Liver (tissue), 9 donors: Measurements from ENCODE around the gene NTHL1. TPM values are rescaled to one million over a fixed set of nuclear protein-coding genes. Genes with fewer than 3 reads are reported as not detected.

Source experiments
- DNase-seq: peaks from one replicate; pipeline ENCODE4 v3.0.0-alpha.2; 2017; ENCODE audit warnings: low spot score
- H3K27ac ChIP-seq, 2 donors: one replicate each; pipeline ENCODE4 v1.7.0; 2013; ENCODE audit warnings: inconsistent platforms in 2 of 2, low read length in 2 of 2, control low read depth in 1 of 2, low read depth in 1 of 2, mild to moderate bottlenecking in 1 of 2
- H3K27me3 ChIP-seq, 4 donors: one replicate each; pipeline versions ENCODE4 v1.6.1 to v1.7.0; 2013; ENCODE audit warnings: low read length in 3 of 4, inconsistent platforms in 1 of 4, mild to moderate bottlenecking in 1 of 4, moderate library complexity in 1 of 4; ENCODE audit not compliant: control insufficient read depth in 4 of 4, insufficient read depth in 4 of 4
- H3K36me3 ChIP-seq, 4 donors: one replicate each; pipeline versions ENCODE4 v1.6.1 to v1.7.0; 2013; ENCODE audit warnings: low read length in 3 of 4, mild to moderate bottlenecking in 3 of 4, low read depth in 1 of 4, moderate library complexity in 1 of 4; ENCODE audit not compliant: control insufficient read depth in 4 of 4, insufficient read depth in 3 of 4
- H3K4me1 ChIP-seq, 4 donors: one replicate each; pipeline versions ENCODE4 v1.6.1 to v1.7.0; 2013; ENCODE audit warnings: low read length in 3 of 4, mild to moderate bottlenecking in 3 of 4, moderate library complexity in 1 of 4; ENCODE audit not compliant: control insufficient read depth in 4 of 4, insufficient read depth in 4 of 4
- H3K4me3 ChIP-seq, 3 donors: one replicate each; pipeline versions ENCODE4 v1.6.1 to v1.7.0; 2013; ENCODE audit warnings: low read length in 3 of 3, control low read depth in 1 of 3, low read depth in 1 of 3, mild to moderate bottlenecking in 1 of 3
- H3K9ac ChIP-seq, 2 donors: one replicate each; pipeline ENCODE4 v1.7.0; 2013; ENCODE audit warnings: low read length in 2 of 2, mild to moderate bottlenecking in 2 of 2, moderate library complexity in 2 of 2, control low read depth in 1 of 2, low read depth in 1 of 2
- H3K9me3 ChIP-seq, 4 donors: one replicate each; pipeline versions ENCODE4 v1.6.1 to v1.7.0; 2013; ENCODE audit warnings: low read length in 3 of 4; ENCODE audit not compliant: control insufficient read depth in 4 of 4
- CTCF ChIP-seq: fragments of 150-350 bp; IDR thresholded peaks from 2 replicates; pipeline ENCODE4 v1.5.1; 2017; ENCODE audit warnings: improper control_type of control experiment, low read depth, low read length; ENCODE audit not compliant: missing input control
- FOXA1 ChIP-seq: IDR thresholded peaks from 2 replicates; pipeline ENCODE4 v1.6.1; 2016; ENCODE audit warnings: antibody characterized with exemption
- FOXA2 ChIP-seq: IDR thresholded peaks from 2 replicates; pipeline ENCODE4 v1.6.1; 2016; ENCODE audit warnings: antibody characterized with exemption
- GABPA ChIP-seq, 2 donors: IDR thresholded peaks in 1 of 2; conservative IDR thresholded peaks in 1 of 2; 2 replicates each; pipeline ENCODE4 v1.6.1; 2016; ENCODE audit warnings: antibody characterized with exemption in 2 of 2, mild to moderate bottlenecking in 1 of 2, moderate library complexity in 1 of 2
- HNF4A ChIP-seq, 2 donors: conservative IDR thresholded peaks; 2 replicates each; pipeline ENCODE4 v1.6.1; 2016; ENCODE audit warnings: antibody characterized with exemption in 2 of 2, mild to moderate bottlenecking in 2 of 2
- HNF4G ChIP-seq: IDR thresholded peaks from 2 replicates; pipeline ENCODE4 v1.6.1; 2016; ENCODE audit warnings: antibody characterized with exemption
- JUND ChIP-seq, 2 donors: IDR thresholded peaks; 2 replicates each; pipeline ENCODE4 v1.6.1; 2016; ENCODE audit warnings: antibody characterized with exemption in 2 of 2
- MAX ChIP-seq: IDR thresholded peaks from 2 replicates; pipeline ENCODE4 v1.6.1; 2016; ENCODE audit warnings: antibody characterized with exemption
- RAD21 ChIP-seq, 2 donors: IDR thresholded peaks; 2 replicates each; pipeline ENCODE4 v1.6.1; 2016; ENCODE audit warnings: antibody characterized with exemption in 2 of 2, mild to moderate bottlenecking in 2 of 2
- REST ChIP-seq: IDR thresholded peaks from 2 replicates; pipeline ENCODE4 v1.6.1; 2016; ENCODE audit warnings: antibody characterized with exemption, mild to moderate bottlenecking
- RXRA ChIP-seq, 2 donors: IDR thresholded peaks; 2 replicates each; pipeline ENCODE4 v1.6.1; 2017 to 2018; ENCODE audit warnings: antibody characterized with exemption in 2 of 2, mild to moderate bottlenecking in 1 of 2
- TAF1 ChIP-seq: conservative IDR thresholded peaks from 2 replicates; pipeline ENCODE4 v1.6.1; 2016; ENCODE audit warnings: antibody characterized with exemption, mild to moderate bottlenecking
- ZBTB33 ChIP-seq: IDR thresholded peaks from 2 replicates; pipeline ENCODE4 v1.6.1; 2016; ENCODE audit warnings: antibody characterized with exemption
- WGBS: extraction: QIAGEN DNeasy Blood & Tissue Kit; methylation state at CpG from one replicate; pipeline ENCODE4 v1.1.7; 2013; 5-methylcytosine and 5-hydroxymethylcytosine counted together
- polyA plus RNA-seq, 2 donors: library from polyadenylated mRNA; stranded (reverse) in 1 of 2; unstranded in 1 of 2; fragments of 200-250 nt in 1 of 2; fragments of >200 nt in 1 of 2; fragmentation: Nextera tagmentation in 1 of 2; extraction: Ambion mirVana in 1 of 2; gene quantifications; one replicate each; pipeline versions ENCODE4 v1.2.1 to v1.2.3, GENCODE V29; 2013 to 2015
- total RNA-seq, 2 donors: library from RNA; depleted of rRNA; stranded (reverse); fragments of >200 nt; gene quantifications; one replicate each; pipeline ENCODE4 v1.2.3, GENCODE V29; 2014
- donor health status: healthy.
- donor health status: healthy.
- donor health status: healthy.
- donor health status: healthy.
- donor health status: healthy.

NTHL1 gene
- total and polyA plus RNA-seq, 4 donors = 10.4 to 166 (median 19.1) TPM

- H3K27ac ChIP-seq = no peak overlapping the region
- H3K4me1 ChIP-seq = peaks cover 36 to 59% (median 53%) of the 10 kb centered on the region in 4 donors
- H3K9ac ChIP-seq = no peak overlapping the region
Observed at GRCh38 chr16:2005646-2006045, 42.0 kb downstream of the NTHL1 start.

More at GRCh38 chr16:2005646-2006045, 42.0 kb downstream of the NTHL1 start:
- Histone ChIP-seq H3K9me3 (no peaks in the 10 kb centered on the region), H3K4me3 (no peak overlapping the region), H3K36me3 (peaks cover 13 to 27% (median 13%) of the 10 kb centered on the region in 4 donors), H3K27me3 (no peaks in the 10 kb centered on the region)
- TF ChIP-seq FOXA2 = no peak
- no peak for TF ChIP-seq GABPA (IDR thresholded peaks at IDR 0.05 in 1 of 2, conservative IDR thresholded peaks at IDR 0.05 in 1 of 2)
- no peak for TF ChIP-seq RXRA (IDR thresholded peaks at IDR 0.05)
- TF ChIP-seq HNF4A (conservative IDR thresholded peaks at IDR 0.05) = no peak
- TF ChIP-seq HNF4G = no peak
- no peak for TF ChIP-seq ZBTB33
- TF ChIP-seq CTCF = no peak
- no peak for TF ChIP-seq RAD21 (IDR thresholded peaks at IDR 0.05)
- no peak for TF ChIP-seq MAX
- no peak for TF ChIP-seq JUND (IDR thresholded peaks at IDR 0.05)
- TF ChIP-seq REST = no peak
- TF ChIP-seq TAF1 = no peak
- TF ChIP-seq FOXA1 = no peak
- no peak for DNase-seq
- 83% methylated on average over 21 of the region's 21 CpGs for WGBS
